T47D (cell line): ENCODE results near the gene DSCAM.

Experiments
- DNase-seq, 2 experiments: peaks; one replicate each; pipeline versions ENCODE4 v3.0.0 to v3.0.0-alpha.2; 2011 to 2012; ENCODE audit warnings: low read depth in 1 of 2, low spot score in 1 of 2
- JUND ChIP-seq: IDR thresholded peaks from 2 replicates; pipeline ENCODE4 v1.6.1; 2012; ENCODE audit warnings: low read depth
- in situ Hi-C: cut with HindIII; loops from 2 replicates; pipeline ENCODE4 v1.10.0; 2016; ENCODE audit warnings: low sequenced_read_pairs, low pct_unique_long_range_greater_than_20kb

DSCAM gene

GRCh38 chr21:40356644-40357043 is 490.3 kb downstream of the DSCAM start:
- in situ Hi-C loops, result no loop called here
- no peak for DNase-seq
- TF ChIP-seq JUND, result no peak

- in situ Hi-C loops, result no loop called here
- DNase-seq, result no peak
- no peak for TF ChIP-seq JUND
These were observed 491.9 kb downstream of the DSCAM start for GRCh38 chr21:40355076-40355475.

- in situ Hi-C loops, result no loop called here
- DNase-seq, result peak in 1 of 2 experiments; percentile 90
- no peak for TF ChIP-seq JUND
These were observed 496.0 kb downstream of the DSCAM start for GRCh38 chr21:40351006-40351405.

- DNase-seq, result no peak
- in situ Hi-C loops, result no loop called here
- no peak for TF ChIP-seq JUND
These were observed 497.4 kb downstream of the DSCAM start for GRCh38 chr21:40349591-40349990.

- DNase-seq, result no peak
- in situ Hi-C loops, result no loop called here
- TF ChIP-seq JUND, result no peak
These were observed 501.1 kb downstream of the DSCAM start for GRCh38 chr21:40345711-40346321.

- DNase-seq, result peak in 1 of 2 experiments; percentile 91
- in situ Hi-C loops, result no loop called here
- TF ChIP-seq JUND, result peak; percentile 83; the same call in 1 of the 2 replicates
These were observed 506.6 kb downstream of the DSCAM start for GRCh38 chr21:40340357-40340756.

GRCh38 chr21:40339050-40339449 is 507.9 kb downstream of the DSCAM start:
- no peak for TF ChIP-seq JUND
- DNase-seq, result peak in 1 of 2 experiments; percentile 89
- in situ Hi-C loops, result no loop called here

GRCh38 chr21:40337981-40338380 is 509.0 kb downstream of the DSCAM start:
- no peak for TF ChIP-seq JUND
- in situ Hi-C loops, result no loop called here
- peak in 1 of 2 experiments; percentile 96 for DNase-seq

GRCh38 chr21:40335704-40336103 is 511.3 kb downstream of the DSCAM start:
- in situ Hi-C loops, result no loop called here
- DNase-seq, result peak in 1 of 2 experiments; percentile 88
- TF ChIP-seq JUND, result no peak

GRCh38 chr21:40334159-40334558 is 512.8 kb downstream of the DSCAM start:
- TF ChIP-seq JUND, result peak; percentile 81; the same call in 1 of the 2 replicates

GRCh38 chr21:40333731-40334130 is 513.2 kb downstream of the DSCAM start:
- peak in 1 of 2 experiments; percentile 94 for DNase-seq
- TF ChIP-seq JUND, result no peak
- in situ Hi-C loops, result no loop called here

More at GRCh38 chr21:40334159-40334558, 512.8 kb downstream of the DSCAM start:
- DNase-seq, result no peak
- in situ Hi-C loops, result no loop called here

GRCh38 chr21:40331804-40332203 is 515.2 kb downstream of the DSCAM start:
- peak in 1 of 2 experiments; percentile 66 for DNase-seq
- in situ Hi-C loops, result no loop called here
- TF ChIP-seq JUND, result no peak

GRCh38 chr21:40331172-40331571 is 515.8 kb downstream of the DSCAM start:
- no peak for TF ChIP-seq JUND
- in situ Hi-C loops, result no loop called here
- peak in 1 of 2 experiments; percentile 78 for DNase-seq

GRCh38 chr21:40324389-40324788 is 522.6 kb downstream of the DSCAM start:
- in situ Hi-C loops, result no loop called here
- TF ChIP-seq JUND, result peak; percentile 95
- peak in 1 of 2 experiments; percentile 95 for DNase-seq
